ENCODE data around the gene TCP1. TPM values are rescaled to one million over a fixed set of nuclear protein-coding genes. Genes with fewer than 3 reads are reported as not detected.

TCP1 gene
- total and polyA plus RNA-seq, 4 donors: 80.0 to 206 (median 119) TPM

DNA sequence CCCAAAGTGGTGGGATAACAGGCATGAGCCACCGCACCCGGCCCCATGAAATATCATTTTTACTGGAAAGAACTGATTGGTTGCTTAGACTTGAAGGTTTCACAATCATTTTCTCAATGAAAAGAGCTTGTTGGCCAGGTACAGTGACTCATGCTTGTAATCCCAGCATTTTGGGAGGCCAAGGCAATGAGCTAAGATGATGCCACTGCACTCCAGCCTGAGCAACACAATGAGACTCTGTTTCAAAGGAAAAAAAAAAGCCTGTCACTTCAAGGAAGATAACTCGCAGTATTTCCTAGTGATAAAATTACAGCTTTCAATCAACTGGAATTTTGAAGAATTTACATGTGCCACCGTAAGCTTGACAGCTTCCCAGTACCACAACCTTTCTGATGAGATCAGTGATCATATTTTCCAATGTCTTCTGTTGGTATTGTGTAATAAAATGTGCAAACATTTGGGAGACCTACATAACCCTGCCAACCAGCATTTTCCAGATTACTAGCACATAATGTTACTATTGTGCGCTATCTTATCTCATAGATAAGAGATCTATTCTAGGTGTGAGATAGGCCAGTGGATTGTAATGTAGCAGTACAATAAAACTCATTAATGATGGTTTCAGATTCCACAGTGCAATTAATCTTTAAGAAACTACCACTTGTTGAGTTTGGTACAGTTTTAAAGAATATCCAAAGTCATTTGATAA, 17.9 kb upstream of the TCP1 start:
- DNase-seq (no peak), ATAC-seq (ENCODE audit: insufficient read depth, low FRiP score) (no peak)
- Histone ChIP-seq H3K4me3 (no peak overlapping the region), H3K36me3 (ENCODE audit: control insufficient read depth in 4 of 4, insufficient read depth in 4 of 4, low read length in 4 of 4) (no peaks in the 10 kb centered on the region), H3K27me3 (ENCODE audit: control insufficient read depth in 3 of 3, insufficient read depth in 3 of 3, low read length in 2 of 3) (no peaks in the 10 kb centered on the region), H3K4me1 (ENCODE audit: control insufficient read depth in 5 of 5, insufficient read depth in 5 of 5, low read length in 5 of 5) (peaks cover 0 to 4% (median 0%) of the 10 kb centered on the region in 5 donors), H3K9me3 (ENCODE audit: control insufficient read depth in 4 of 4, insufficient read depth in 3 of 4, low read length in 3 of 4) (no peaks in the 10 kb centered on the region), H3K27ac (ENCODE audit: low read depth in 1 of 2, low read length in 1 of 2) (no peak overlapping the region), H3K9ac (ENCODE audit: insufficient read depth in 1 of 2, low read length in 2 of 2) (no peak overlapping the region)
- no peak for TF ChIP-seq CTCF (IDR thresholded peaks at IDR 0.05; ENCODE audit: control extremely low read depth, extremely low read depth)
- WGBS, 2 donors: 93 to 95% methylated on average over 5 of the region's 5 CpGs

DNA sequence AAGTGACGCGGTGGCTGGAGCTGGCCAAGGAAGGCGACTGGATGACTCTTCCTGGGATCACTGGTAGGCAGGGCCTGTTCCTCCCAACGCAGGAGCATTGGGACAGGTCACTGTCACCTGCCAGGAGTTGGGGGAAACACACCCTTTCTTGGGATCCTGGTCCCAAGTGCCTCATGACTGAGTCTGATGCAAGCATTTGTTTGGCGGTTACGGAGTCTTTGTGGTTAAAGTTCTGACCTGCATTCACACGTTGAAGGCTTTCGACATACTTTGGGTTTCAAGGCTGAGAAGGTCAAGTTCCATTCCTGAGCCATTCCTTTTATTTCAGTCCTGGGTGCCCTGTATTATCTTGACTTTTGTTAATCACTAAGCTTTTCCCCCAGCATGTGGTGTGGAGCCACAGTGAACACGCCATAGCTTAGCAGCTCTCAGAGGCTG, 16.6 kb upstream of the TCP1 start:
- Histone ChIP-seq H3K27ac (ENCODE audit: low read depth in 1 of 2, low read length in 1 of 2) (no peak overlapping the region), H3K4me1 (ENCODE audit: control insufficient read depth in 5 of 5, insufficient read depth in 5 of 5, low read length in 5 of 5) (peaks cover 0 to 7% (median 0%) of the 10 kb centered on the region in 5 donors), H3K9me3 (ENCODE audit: control insufficient read depth in 4 of 4, insufficient read depth in 3 of 4, low read length in 3 of 4) (no peaks in the 10 kb centered on the region), H3K9ac (ENCODE audit: insufficient read depth in 1 of 2, low read length in 2 of 2) (no peak overlapping the region), H3K36me3 (ENCODE audit: control insufficient read depth in 4 of 4, insufficient read depth in 4 of 4, low read length in 4 of 4) (no peaks in the 10 kb centered on the region), H3K4me3 (no peak overlapping the region), H3K27me3 (ENCODE audit: control insufficient read depth in 3 of 3, insufficient read depth in 3 of 3, low read length in 2 of 3) (no peaks in the 10 kb centered on the region)
- WGBS, 2 donors: 66 to 79% methylated on average over 9 of the region's 9 CpGs
- no peak for ATAC-seq (ENCODE audit: insufficient read depth, low FRiP score)
- no peak for TF ChIP-seq CTCF (IDR thresholded peaks at IDR 0.05; ENCODE audit: control extremely low read depth, extremely low read depth)
- no peak for DNase-seq

GRCh38 chr6:159805440-159806020, 16.1 kb upstream of the TCP1 start:
- TF ChIP-seq CTCF (IDR thresholded peaks at IDR 0.05; ENCODE audit: control extremely low read depth, extremely low read depth): no peak
- DNase-seq: no peak
- Histone ChIP-seq H3K9me3 (ENCODE audit: control insufficient read depth in 4 of 4, insufficient read depth in 3 of 4, low read length in 3 of 4) (no peaks in the 10 kb centered on the region), H3K4me1 (ENCODE audit: control insufficient read depth in 5 of 5, insufficient read depth in 5 of 5, low read length in 5 of 5) (peaks cover 0 to 7% (median 0%) of the 10 kb centered on the region in 5 donors), H3K36me3 (ENCODE audit: control insufficient read depth in 4 of 4, insufficient read depth in 4 of 4, low read length in 4 of 4) (no peaks in the 10 kb centered on the region), H3K4me3 (no peak overlapping the region), H3K27me3 (ENCODE audit: control insufficient read depth in 3 of 3, insufficient read depth in 3 of 3, low read length in 2 of 3) (no peaks in the 10 kb centered on the region), H3K9ac (ENCODE audit: insufficient read depth in 1 of 2, low read length in 2 of 2) (no peak overlapping the region), H3K27ac (ENCODE audit: low read depth in 1 of 2, low read length in 1 of 2) (no peak overlapping the region)
- WGBS, 2 donors: 60 to 77% methylated on average over 6 of the region's 6 CpGs
- no peak for ATAC-seq (ENCODE audit: insufficient read depth, low FRiP score)
